GM21825 (cell line): ENCODE data around the gene PVALEF.

Source experiments
- ATAC-seq: cut with Tn5 transposase; IDR thresholded peaks from one replicate; pipeline ENCODE4 v1.9.1; 2021; ENCODE audit warnings: mild to moderate bottlenecking, moderate library complexity; ENCODE audit not compliant: unreplicated experiment

Gene PVALEF

DNA sequence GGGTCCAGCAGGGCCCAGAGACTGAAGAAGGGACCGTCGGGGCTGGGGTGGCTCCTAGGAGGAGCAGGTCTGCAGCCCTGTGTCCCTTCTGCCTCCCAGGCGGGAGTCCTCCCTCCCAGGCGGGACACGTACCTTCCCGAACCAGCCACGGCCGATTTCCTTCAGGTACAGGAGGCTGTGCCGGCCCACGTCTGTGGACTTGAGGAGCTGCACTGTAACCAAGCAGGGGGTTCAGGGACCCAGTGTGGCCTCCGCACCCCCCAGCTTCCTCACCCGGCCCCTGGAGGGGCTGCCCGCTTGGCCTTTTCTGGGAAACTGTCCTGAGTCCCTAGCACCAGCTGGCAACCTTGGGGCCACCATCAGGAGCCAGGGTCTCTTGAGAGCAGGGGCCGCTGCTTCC lies 37.0 kb upstream of the PVALEF start:
- no peak for ATAC-seq

DNA sequence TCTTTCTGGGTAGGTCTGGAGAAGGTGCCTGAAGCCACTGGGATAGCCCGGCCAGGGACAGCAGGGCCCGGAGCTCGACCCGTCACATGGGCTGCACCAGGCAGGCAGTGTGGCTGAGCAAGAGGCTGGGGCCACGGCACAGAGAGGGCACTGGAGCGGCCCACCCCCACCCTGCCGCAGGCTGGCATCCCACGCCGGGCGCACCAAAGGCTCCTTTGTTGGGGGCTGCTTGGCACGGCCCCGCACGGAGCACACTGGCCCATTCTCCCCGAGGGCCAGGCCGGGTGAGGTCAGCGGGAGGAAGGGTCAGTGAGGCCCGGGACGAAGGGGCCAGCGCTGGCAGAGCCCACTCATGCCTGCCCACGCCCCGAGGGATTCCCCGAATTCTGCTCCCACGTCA lies 36.5 kb upstream of the PVALEF start:
- no peak for ATAC-seq

DNA sequence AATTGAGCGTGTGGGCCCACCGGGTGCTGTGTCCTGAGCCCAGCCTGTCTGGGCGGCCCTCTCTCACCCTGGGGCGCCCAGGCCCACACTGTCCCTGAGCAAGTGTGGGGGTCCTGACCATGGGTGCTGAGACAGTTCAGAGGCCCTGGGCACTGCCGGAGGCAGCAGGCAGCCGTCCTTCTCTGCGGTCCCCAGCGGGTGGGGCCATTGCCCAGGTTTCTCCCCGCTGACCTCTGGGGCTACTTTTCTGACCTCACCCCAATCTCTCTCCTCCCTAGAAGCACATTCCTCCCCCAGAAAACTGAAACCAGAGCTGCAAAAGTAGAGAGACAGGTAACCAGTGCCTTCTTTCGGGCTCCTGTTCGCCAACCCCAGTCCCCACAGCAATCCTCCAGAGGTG lies 36.0 kb upstream of the PVALEF start:
- ATAC-seq: no peak

DNA sequence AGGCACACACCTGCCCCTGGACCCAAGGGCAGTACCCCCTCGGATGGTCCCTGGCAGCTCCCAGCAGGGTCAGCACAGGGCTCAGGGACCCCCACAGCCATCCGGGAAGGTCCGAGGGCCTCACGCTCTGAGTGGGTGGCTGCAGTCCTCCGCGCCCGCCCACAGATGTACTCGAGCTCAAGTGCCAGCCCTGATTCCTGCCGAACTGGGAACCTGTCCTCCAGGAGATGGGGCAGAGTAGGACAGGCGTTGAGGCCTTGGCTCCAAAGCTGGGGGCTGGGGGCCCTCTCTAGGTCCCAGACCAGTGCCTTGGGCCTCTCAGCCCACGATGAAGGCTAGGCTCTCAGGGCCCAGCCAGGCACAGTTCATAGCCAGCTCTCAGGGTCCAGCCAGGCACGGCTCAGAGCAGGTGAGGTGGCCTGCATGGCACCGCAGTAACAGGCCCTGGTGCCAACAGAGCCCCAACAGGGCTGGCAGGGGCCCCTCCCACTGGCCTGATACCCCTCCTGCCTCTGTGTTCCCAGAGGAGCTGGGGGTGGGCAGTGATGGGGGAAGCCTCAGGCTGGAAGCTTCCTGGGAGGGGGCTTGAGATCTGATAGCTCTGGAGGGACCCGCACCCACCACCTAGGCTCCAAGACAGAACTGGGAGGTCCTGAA lies 35.5 kb upstream of the PVALEF start:
- ATAC-seq: no peak

DNA sequence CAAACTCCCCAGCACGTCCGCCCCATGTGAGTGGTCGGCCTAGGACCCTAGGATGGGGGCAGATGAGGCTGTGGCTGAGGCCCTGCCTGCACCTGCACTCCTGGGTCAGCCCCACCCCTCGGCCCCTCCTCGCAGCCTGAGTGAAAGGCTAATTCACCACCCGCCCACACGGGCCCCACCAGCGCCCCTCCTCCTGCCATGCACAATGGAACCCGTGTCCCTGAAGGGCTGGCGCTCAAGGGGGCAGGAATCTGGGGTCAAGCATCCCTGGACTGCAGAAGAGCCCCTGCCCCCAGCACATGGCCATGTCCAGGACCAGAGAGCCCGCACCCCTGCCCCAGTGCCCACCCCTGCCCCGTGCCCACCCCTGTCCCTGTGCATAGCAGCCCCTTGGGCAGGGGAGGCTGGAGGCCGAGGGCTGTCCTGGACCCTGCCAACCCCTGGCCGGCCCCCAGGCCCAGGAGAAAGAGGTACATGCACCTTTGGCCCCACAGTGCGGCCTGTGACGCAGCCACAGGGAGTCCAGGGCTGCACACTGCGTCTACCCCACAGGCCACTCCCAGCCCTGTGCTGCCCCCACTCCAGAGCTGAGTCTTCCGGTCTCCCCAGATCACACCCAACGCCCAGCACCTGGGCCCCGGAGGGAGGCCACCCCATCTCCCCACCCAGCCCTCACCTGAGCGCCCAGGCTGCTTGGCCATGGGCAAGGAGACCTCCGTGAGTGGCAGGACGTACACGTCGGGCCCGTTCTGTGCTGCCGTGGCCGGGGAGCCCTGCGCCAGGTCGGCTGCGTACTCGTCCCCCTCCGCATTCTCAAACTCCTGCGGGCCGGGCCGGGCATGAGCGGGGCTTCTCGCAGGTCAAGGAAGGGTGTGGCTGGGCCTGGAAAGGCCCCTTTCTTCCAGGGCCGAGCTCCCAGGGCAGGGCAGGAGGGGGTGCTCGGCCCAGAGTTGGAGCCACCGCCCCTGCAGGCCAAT lies 34.6 kb upstream of the PVALEF start:
- ATAC-seq: no peak

DNA sequence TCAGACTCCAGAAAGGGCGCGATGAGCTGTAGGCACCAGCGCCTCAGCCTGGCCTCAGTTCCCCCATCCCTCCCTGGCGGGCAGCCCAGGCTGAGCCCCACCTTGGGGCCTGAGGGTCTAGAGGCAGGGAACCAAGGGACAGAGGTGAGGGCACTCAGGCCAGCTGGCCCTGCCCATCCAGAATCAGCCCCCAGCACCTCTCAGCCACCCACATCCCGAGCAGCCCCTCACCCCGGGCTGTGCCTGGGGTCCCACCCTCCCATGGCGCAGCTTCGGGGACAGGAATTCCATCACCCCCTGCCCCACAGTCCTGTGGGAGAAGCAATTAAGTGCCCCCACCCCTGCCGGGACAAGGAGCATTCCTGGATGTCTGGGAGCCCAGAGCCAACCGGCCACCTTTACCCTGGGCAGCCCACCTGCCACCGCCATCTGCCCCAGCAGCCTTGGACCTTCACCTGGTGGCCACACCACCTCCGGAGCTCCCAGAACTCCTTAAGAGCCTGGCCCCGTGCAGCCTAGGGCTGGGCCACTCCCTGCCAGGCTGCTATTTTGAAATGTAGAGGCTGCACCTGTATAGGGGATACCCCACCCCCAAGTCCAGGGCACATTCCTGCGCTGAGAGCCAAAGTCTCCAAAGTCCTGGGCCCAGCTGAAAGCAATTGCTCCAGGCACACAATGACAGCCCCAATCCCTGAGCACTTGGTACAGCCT lies 33.7 kb upstream of the PVALEF start:
- no peak for ATAC-seq

DNA sequence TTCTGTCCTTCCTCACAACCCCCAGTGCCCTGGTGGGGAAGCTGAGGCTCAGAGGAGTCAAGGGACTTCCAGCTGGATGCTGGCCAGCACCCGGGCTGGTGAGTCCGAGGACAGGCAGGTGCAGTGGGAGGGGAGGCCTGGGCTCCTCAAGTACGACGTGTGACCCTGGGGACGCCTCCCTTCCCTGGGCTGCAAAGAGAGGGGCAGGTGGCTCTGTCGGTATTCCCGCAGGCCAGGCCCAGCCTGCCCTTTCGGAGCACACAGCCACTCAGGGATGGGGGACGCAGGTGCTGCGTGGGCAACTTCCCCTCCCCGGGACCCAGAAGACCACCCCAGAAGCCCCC lies 33.1 kb upstream of the PVALEF start:
- ATAC-seq: no peak

DNA sequence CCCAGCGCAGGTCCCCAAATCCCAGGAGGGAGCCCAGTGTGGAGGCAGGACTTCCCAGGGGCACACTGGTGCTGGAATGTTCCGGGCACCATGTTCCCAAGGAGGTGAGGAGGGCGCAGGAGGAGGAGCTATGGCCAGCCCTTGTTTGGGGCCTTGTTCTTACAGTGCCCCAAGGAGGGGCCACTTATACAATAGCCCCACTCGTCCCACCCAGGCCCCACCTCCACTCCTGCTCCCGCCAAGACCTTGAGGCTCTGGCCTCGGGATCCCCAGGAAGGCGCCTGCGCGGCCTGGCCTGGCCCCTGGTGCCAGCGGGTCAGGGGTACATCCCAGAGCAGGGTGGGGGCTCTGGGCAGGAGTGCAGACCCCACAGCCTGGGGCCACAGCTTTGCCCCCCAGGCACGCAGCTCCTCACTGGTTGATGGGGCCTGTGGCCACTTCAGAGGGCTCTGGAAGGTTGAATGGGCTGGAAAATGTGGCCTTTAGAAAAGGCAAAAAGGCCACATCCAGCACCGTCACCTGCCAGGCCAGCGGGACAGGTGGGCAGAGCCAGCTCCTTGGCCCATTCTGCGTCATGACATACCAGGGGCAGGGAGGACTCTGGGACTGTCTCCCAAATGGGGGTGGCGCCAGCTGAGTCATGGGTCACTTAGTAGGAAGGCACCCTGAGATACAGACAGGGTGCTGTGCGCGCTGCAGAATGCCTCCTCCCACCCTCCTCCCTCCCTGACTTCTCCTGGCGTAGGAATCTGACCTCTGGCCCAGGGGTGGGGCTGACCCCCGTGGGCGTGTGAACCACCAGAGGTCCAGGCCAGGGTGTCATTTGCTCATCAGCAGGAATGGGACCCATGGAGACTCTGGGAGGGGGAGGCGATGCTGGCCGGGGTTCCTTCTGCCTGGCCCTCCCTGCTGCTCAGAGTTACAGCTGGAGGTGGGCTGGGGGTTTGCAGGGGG lies 32.3 kb upstream of the PVALEF start:
- no peak for ATAC-seq

DNA sequence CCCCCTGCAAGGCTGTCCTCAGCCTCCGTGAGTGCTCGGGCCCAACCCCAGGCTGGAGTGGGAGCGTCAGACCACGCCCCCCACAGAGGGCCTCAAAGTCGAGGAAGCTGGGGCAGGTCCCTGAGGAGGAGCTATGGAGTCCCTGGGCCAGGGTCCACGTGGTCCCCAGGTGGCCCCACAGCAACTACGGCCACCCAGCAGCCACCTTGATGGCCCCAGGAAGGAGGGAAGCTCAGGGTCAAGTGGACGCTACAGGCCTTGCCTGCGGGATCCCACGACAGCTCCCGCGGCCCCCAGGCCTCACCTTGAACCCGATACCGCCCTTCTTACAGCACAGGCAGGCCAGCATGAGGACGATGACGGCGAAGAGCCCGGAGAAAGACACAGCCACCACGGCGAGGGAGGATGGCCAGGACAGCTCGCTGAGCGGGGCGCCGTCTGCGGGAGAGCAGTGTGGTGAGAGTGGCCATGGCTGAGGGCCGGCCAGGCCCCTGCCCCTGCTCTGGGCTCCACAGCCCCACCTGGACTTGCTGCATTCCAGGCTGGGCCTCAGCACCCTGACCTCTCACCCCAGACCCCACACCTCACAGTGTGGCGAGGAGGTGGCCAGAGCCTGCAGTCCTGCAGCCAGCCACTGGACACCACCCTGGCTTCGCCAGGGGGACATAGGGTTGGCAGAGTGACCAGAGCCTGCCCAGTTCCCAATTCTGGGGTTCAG lies 31.1 kb upstream of the PVALEF start:
- ATAC-seq: no peak

DNA sequence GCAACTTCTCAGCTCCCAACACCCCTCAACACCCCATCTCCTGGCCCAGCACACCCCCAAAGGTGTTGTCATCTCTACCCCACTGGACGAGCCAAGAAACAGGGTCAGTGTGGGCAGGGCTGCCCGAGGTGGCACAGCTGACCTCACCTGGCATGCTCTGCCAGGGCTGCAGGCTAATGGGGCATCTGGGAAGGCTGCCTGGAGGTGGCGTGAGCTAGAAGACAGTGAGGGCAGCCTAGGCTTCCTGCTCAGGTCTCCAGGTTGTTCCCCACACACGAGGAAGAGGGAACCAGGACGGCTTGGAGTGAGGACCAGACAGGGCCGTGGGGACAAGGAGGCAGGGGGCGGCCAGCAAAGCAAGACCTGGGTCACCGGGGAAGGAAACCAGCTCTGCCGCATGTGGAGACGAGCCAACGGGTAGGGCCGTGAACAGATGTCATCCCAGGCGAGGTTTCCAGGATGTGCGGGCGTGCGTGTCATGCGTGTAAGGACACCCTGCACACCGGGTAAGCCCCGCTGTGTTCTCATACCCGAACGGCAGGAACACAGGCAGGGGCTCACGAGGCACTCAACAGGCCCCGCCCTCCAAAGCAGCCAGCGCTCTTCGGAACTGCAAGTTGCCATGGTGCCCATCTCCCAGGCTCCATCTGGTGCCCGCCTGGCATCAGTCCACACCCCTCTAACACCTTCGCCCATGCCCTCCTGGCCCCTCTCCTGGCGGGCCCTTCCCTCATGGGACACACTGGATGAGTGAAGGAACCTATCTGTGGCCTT lies 29.6 kb upstream of the PVALEF start:
- no peak for ATAC-seq

DNA sequence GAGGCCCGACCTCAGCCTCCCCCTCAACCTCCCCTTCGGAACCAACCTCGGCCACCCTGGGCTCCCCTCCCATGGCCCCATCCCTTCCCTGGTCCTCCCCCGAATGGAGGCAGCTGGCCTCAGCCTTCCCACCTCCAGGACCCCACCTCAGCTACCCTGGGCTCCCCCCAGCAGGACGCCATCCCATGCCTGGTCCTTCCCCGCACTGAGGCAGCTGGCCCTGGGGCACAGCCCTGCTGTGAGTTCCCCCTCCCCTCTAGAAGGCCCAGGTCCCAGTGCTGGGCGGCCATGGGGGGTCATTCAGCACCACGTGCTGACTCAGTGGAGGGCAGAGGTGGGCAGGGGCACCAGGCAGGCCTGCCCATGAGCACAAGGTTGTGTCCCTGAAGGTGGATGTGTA lies 28.9 kb upstream of the PVALEF start:
- no peak for ATAC-seq

DNA sequence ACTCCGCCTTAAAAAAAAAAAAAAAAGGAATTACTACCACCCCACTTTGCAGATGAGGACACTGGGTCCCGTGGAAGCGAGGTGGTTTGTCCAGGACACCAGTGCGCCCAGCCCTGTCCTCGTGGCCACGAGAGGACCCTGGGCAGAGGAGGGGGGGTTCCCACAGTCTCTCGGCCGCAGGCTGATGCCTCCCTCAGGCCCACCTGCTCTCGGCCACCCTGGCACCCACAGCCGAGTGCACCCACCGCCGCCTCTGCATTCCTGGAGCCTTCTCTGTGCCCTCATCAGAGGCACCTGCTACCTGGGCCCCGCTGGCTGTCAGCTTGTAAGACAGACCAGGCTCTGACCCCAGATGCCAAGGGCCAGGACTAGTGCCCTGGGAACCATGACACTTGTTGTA lies 28.1 kb upstream of the PVALEF start:
- no peak for ATAC-seq

DNA sequence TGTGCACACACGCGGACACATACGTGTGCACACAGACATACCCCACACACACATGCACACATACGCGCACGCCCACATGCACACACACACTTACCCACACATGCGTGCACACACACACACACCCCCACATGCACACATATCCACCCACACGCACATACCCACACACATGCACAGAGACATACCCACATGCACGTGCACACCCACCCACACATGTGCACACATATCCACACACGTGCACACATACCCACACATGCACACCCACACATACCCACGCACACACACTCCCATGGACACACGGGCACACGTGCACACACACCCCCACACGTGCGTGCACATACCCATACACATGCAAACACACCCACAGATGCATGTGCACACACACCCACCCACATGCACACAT lies 27.2 kb upstream of the PVALEF start:
- ATAC-seq: no peak

DNA sequence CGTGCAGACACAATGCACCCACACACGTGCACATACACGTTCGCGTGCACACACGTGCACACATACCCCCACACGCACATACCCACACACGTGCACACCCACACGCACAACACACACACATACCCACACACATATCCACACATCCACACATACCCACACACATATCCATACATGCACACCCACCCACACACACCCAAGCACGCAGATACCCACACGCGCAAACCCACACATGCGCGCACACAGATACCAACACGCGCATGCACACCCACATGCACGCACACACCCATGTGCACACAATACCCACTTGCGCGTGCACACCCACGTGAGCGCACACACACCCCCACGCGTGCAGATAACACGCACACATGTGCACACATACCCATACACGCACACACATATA lies 26.8 kb upstream of the PVALEF start:
- ATAC-seq: no peak

DNA sequence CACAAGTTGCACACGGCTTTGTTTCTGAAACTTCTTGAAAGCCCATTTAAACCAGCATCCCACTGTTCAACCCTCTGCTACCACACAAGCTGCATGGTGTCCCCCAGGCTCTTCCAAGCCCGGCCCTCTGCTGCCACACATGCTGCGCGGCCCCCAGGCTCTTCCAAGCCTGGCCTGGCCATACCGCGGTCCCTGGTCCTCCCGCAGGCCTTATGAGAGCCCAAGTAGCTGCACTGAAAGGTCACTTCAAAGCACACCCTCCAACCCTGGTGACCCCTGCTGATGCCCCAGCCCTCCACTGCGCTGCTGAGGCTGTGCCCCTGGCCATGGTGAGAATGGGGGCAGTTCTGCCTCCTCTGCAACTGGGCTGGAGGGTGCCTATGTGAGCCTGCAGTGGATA lies 25.9 kb upstream of the PVALEF start:
- no peak for ATAC-seq

DNA sequence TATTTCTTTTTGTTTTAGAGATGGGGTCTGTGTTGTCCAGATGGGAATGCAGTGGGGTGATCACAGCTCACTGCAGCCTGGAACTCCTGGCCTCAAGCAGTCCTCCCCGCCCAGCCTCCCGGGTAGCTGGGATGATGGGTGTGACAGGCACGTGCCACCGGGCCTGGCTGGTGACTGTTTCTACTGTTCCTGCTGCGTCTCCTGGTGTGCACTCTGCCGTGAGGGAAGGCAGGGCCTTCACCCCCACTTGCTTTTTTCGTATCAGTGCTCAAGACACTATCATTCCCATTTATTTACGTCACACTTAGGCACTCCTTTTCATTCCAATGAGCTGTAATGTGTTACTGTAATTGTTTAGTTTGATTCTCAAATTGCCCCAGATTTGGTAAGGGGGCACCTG lies 25.3 kb upstream of the PVALEF start:
- no peak for ATAC-seq

DNA sequence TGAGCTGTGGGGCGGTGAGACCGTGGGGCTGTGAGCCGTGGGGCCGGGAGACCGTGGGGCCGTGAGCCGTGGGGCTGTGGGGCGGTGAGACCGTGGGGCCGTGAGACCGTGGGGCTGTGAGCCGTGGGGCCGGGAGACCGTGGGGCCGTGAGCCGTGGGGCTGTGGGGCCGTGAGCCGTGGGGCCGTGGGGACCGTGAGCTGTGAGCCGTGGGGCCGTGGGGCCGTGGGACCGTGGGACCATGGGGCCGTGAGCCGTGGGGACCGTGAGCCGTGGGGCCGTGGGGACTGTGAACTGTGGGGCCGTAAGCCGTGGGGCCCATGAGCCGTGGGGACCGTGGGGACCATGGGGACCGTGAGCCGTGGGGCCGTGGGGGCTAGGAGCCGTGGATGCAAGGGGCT lies 24.6 kb upstream of the PVALEF start:
- no peak for ATAC-seq

DNA sequence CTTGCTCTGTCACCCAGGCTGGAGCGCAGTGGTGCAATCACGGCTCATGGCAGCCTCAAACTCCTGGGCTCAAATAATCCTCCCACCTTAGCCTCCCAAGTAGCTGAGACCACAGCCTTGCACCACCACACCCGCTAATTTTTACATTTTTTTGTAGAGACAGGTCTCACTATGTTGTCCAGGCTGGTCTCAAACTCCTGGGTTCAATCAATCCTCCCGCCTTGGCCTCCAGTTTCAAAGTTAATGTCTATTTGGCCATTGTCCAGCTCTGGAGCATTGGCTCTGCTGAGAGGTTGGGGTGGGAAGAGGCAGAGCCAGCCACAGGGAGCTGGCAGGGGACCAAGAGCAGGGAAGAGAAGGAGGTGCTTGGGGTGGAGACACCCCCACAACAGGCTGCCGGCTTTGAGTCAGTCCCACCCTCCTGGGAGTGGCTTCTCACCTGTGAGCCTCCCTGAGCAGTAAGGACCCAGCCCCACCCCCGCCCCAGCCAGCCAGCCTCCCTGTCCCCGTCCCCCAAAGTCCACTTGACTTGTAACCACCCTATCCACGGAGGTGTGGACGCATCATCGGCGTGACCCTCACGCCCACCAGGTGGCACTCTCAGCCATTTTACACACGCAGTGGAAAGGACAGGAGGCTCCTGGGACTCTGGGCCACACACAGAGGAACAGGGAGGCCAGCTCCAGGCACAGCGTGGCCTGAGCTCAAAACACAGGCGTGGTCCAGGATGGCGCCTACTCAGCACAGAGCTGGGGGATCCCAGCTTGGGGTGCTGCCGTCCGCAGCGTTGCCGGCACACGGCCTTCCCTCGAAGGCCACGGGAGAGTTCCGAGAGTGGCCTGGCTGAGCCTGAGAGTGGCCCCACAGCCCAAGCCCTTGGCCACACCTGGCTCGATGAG lies 22.8 kb upstream of the PVALEF start:
- no peak for ATAC-seq

DNA sequence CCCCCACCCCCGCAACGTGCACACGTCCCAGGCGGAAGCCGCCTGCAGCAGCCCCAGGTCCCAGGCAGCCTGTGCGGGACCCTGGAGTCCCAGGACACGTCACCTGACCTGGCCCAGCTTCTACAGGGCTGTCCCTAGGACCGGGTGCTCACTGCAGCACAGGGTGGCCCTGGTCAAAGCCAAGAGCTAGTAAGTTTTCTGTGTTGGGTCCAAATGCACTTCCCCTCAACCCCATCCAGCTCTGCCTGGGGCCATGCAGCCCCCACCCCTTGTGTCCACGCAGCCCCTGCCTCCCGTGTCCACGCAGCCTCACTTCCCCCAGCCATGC lies 22.1 kb upstream of the PVALEF start:
- no peak for ATAC-seq
